NCI-H146 treated with DMSO at 0.1 percent for 48 hours (cell line): ENCODE results near the gene DGLUCY.
"Not testable (repeated sequence)": the region's sequence is repeated elsewhere in the genome, so short reads cannot be mapped to it uniquely, and the experiment has no call there.

Source experiments
- DNase-seq: peaks from one replicate; lab custom pipeline; 2025; ENCODE audit not compliant: unreplicated experiment; lab: John Stamatoyannopoulos, UW

Gene DGLUCY, protein sequence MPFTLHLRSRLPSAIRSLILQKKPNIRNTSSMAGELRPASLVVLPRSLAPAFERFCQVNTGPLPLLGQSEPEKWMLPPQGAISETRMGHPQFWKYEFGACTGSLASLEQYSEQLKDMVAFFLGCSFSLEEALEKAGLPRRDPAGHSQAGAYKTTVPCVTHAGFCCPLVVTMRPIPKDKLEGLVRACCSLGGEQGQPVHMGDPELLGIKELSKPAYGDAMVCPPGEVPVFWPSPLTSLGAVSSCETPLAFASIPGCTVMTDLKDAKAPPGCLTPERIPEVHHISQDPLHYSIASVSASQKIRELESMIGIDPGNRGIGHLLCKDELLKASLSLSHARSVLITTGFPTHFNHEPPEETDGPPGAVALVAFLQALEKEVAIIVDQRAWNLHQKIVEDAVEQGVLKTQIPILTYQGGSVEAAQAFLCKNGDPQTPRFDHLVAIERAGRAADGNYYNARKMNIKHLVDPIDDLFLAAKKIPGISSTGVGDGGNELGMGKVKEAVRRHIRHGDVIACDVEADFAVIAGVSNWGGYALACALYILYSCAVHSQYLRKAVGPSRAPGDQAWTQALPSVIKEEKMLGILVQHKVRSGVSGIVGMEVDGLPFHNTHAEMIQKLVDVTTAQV

DNA sequence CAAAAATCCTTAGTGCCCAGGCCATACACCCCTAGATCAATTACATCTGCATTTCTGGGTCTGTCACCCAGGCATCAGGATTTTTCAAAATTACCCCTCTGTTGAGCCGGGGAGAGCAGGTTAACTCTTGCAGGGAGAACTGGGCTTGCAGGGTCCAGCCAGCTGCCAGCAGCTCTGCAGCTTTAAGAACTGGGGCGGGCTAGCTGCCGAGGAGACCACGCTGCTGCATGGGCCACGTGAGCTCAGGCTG, at the start of gene DGLUCY:
DGLUCY (plus strand) TSS at position 245 of the 250 bp plus-strand sequence. CDS start 46,222 bp downstream, outside the sequence.
- DNase-seq: no peak

DNA sequence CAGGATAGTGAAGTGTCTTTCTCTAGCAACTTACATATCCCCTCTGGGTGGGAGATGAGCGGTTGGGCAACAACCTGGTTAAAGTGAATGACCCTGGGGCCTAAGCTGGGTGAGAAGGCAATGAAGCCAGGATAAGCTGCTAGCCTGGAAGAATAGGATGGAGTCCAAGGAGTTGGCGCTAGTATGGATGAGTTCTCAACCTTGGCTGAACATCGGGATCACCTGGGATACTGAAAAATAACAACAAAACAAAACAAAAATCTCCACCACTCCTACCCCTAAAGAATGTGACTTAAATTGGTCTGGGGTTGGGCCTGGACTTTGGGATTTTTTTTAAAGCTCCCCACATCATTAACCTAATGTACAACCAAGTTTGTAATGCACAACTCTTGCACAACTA, 48.6 kb upstream of the DGLUCY start:
- no peak for DNase-seq

DNA sequence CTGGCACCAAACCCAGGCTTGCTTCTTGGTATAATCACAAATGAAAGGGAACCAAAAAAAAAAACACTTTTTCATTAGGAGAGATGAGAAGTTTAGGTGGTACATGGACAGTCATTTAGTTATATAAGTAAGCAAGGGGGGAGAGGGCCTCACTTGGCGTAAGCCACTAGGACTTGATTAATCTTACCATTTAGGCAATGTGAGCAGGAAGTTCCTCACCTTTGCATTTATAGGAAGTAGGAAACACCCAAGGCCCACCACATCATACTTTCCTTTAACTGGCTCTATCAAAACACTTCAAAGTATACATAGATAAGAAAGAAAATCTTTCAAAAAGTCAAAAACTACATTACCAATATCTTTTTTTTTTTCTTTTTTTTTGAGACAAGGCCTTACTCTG, 46.7 kb upstream of the DGLUCY start:
- DNase-seq: no peak

DNA sequence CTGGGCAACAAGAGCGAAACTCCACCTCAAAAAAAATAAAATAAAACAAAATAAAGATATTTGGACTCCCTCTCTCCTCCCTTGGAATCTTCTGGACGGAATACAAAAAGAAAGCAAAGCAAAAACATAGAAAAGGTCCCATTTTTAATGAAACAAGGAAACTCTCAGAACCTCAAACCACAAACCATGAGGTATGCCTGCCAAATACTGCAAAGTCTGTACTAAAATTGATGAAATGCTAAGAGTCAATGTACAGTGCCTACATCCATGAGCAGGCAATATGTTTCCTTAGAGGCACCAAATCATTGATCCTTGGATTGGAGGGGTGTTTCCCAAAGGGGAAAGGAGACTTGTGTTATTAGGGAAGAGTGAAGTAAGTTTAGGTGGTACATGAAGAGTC, 45.2 kb upstream of the DGLUCY start:
- DNase-seq: no peak

DNA sequence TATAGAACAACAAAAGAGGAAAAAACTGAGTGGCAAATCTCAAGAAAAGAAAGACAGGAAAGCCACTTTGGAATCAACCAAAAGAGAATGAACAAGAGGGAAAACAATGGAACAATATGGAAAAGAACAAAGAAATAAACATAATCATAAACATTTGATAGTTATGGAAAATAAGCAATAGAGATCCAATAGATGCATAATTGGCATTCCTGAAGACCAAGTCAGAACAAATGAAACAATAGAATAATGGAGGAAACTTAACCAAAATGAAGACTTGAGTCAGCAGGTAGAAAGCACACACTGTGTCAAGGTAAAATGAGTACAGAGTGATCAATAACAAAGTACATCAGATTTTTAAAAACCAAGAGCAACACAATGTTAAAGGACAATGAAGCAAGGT, 43.3 kb upstream of the DGLUCY start:
- no peak for DNase-seq

DNA sequence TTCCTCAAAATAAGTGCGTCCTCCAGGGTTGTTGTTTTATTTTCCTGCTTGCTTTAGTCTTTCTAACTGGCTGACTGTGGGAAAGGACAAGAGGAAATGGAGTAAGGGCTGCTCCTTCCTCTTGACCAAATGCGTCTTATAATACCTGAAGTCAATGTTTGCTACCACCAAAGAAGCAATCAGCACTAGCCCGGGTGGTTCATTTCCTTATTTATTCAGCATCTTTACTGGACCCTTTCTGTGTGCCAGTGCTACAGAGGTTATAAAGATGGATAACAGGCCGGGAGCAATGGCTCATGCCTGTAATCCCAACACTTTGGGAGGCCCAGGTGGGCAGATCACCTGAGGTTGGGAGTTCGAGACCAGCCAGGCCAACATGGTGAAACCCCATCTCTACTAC, 38.3 kb upstream of the DGLUCY start:
- DNase-seq: no peak

DNA sequence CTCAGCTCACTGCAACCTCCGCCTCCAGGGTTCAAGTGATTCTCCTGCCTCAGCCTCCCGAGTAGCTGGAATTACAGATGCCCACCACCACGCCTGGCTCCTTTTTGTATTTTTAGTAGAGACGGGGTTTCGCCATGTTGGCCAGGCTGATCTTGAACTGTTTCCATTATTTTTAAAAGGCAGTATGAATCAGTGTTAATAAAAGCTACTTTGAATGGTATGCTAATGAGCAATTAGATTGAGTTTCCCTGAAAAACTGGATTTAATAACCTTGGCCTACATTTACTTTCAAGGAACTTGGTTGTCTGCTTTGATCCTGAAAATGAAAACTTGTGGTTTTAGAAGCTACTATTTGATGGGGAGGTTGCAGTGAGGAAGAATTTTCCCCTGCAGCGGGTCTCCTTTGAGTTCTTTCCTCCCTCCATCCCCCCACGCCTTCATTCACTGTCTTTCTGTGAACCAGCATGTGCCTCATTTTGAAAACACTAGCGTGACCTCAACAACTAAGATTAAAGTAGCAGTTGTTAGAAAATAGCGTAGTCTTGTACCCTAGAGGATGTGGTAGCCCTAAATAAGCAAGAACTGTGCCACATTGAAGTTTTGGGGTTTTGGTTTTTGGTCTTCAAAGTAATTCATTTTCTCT, 35.7 kb upstream of the DGLUCY start:
- no peak for DNase-seq

DNA sequence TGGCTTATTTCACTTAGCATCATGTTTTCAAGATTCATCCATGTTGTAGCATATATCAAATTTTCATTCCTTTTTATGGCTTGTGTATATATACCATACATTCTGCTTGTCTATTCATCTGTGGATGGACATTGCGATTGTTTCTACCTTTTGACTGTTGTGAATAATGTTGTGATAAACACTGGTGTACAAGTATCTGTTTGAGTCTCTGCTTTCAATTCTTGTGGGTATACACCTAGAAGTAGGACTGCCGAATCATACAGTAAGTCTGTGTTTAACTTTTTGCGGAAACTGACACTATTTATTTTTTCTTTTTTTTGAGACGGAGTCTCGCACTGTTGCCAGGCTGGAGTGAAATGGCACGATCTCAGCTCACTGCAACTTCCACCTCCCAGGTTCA, 33.8 kb upstream of the DGLUCY start:
- no peak for DNase-seq

DNA sequence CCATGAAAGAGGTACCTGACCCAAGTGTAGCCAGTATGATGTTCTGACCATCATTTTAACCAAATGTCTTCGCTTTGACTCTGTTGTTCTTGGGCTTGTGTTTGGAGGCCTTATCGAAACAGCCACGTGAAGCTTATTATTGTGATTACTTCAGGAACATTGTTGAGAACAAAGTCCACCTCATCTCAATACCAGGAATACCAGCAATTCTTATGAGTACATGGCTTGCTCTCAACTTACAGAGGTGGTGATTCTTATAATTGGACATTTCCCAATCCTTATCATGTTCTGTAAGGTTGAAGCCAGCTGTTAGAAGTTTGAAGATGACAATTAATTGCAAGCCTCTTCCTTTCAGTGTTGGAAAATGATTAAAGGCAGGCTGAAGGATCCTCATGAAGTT, 31.6 kb upstream of the DGLUCY start:
- DNase-seq: no peak

DNA sequence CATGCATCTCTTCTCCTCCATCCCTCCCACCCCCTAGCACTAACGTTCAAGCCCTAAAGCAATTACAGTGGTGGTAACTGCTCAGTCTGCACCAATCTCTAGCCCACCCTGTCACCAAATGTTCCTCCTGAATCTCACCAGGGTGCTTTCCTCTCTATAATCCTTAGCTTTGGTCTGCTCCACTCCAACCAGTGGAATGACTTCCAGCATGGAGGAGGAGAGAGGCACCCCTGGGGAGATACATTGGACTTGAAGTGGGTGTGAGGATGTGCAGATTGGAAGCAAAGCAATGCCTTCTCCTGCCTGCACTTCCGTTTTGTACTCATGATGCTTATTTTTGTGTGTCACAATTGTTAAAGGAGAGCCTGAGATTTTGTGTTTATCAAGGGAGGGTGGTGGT, 29.4 kb upstream of the DGLUCY start:
- DNase-seq: no peak

DNA sequence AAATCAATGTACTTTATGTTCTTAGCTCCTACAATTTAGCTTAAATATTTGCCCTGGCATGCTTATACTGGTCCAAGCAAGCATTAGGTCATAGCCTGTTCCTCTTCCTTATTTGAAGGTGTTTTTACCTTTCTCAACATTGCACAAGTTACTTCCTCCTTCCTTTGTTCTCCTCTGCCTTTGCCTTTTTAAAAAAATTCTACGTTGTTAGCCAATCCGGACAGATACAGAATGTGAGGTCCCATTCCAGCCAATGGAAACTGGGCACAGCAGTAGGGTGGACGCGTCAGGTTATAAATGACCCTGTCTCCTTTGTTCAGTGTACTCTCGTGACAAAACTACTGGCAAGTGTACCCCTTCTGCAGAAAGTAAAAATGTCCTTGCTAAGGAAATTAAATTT, 26.4 kb upstream of the DGLUCY start:
- not testable (repeated sequence) for DNase-seq

DNA sequence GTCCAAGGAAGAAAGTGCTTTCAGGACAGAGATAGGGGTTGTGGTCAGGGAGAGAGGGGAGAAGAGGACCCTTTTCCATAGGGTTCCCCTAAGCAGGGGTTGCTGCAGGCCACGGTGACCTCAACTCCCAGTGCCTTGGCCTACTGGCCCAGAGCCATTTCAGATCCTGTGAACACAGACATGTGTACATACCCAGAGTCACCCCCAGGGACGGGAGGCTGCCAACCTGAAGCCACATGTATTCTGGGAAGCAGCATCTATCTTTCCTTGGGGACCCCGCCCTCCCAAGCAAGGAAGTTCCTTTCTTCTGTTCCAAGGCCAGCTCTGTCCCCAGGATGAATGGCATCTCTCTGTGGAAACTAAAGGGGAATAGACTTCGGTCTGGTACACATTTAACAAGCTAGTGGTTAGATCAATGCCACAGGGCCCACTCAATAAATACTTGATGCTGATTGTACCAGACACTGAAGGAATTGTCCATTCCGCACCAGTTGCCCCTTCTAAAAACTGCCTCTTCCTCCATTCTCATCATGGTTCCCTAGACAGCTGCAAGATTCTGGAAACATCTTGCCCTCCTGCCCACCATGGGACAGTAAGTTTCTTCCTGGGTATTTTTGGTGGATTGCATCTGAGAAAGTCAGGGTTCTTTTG, 25.2 kb upstream of the DGLUCY start:
- no peak for DNase-seq

DNA sequence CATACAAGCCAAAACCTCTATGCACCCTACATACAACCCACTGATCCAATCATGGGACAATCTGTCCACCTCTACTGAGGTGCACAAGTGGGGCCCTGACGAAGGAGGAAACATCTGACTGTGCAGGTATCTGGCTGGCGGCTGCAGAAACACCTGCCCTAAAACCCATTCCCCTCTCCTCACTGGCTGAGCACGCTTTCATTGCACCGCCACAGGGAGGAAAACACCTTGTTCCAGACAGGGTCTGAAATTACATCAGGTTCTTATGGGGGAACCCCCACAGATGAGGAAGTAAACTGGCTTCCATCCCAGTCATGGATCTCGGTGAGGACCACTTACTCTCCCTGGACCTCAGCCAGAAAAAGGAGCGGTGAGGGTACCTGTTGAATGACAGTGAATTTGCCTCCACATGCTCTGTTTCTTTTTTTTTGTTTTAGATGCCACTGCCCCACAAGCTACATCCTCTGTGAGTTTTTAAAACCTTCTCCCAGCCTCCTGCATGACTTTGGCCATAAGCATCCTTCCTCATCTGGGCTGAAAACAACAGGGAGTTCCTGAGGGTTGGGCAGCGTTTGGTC, 23.8 kb upstream of the DGLUCY start:
- DNase-seq: no peak

DNA sequence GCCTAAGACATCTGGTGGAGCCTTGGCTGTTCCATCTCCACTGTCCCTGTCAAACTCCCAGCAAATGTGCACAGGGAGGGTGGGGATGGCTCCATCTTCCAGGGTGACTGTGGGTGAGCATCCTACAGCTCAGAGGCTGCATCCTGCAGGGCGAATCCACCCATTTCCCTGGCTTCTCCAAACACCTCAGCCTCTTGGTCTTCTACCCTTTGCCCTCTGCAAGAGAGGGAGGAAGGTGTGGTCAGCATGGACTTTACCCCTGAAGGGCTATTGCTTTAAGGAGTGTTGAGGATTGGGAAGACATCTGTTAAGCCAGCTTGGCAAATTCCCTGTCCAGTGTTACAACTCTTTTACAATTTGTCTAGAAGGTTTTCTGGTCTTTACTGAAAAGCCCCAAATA, 23.1 kb upstream of the DGLUCY start:
- no peak for DNase-seq

DNA sequence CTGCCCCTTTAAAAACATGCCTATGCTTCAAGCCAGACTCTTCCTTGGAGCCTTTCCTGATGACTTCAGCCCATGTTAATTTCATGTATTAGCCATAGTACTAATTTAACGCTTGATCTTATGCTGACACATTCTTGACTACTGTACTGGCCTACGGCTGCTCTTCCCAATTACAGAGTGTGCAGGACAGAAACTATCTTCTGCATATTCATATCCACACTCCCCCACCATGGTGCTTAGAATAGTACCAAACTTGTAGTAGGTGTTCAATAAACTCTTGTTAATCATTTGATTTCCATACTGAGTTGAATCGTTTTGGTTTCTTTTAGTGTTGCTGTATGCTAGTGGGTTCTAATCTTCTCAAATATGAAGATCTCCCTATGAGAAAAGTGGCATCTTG, 21.8 kb upstream of the DGLUCY start:
- DNase-seq: no peak

DNA sequence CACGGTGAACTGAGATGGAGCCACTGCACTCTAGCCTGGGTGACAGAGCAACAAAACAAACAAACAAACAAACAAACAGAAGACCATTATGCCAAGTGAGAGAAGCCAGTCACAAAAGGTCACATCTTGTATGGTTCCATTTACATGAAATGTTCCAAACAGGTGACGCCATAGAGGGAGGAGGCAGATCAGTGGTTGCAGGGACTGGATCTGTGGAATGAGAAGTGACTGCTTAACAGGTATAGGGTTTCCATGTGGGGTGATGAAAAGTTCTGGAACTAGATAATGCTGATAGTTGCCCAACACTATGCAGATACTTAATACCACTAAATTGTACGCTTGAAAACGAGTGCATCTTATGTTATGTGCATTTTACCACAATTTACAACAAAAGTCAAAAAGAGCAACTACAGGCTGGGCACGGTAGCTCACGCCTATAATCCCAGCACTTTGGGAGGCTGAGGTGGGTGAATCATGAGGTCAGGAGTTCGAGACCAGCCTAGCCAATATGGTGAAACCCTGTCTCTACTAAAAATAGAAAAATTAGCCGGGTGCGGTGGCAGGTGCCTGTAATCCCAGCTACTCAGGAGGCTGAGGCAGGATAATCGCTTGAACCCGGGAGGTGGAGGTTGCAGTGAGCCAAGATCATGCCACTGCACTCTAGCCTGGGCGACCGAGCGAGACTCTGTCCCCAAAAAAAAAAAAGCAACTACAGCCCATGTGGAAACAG, 20.0 kb upstream of the DGLUCY start:
- not testable (repeated sequence) for DNase-seq

DNA sequence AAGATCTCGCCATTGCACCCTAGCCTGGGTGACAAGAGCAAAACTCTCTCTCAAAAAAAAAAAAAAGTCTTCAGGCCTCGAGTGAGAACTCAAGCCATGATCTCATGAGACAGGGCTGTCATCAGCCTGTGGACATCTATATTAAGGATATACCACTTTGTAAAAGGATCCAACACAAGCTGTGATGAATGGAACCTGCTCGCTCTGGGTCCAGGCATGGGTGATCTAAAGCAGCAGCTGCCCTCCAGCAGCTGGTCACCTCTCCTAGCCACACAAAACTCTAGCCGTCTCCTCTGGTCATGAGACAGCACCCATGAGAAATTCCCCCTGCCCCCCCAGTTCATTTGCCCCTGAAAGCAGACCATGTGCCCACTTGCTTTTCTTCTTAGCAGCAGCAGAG, 19.1 kb upstream of the DGLUCY start:
- no peak for DNase-seq

DNA sequence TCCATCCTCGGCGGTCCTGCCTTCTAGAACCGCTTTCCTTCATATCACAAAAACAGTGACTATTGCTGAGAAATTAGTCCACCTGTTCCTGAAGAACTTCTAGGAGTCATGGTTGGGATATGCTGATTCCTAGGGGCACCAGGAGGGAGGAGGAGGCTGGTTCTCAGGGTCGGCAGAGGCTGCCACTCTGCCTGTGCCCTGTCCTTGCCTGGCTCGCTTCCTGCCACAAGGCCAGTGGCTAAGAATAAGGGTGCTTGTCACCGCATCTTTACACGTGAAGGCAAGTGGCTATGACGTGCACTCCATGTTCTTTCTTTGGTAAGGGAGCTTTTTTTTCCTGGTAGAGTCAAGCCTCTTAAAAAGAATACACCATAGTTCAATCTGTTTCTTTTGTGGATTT, 18.7 kb upstream of the DGLUCY start:
- DNase-seq: no peak

DNA sequence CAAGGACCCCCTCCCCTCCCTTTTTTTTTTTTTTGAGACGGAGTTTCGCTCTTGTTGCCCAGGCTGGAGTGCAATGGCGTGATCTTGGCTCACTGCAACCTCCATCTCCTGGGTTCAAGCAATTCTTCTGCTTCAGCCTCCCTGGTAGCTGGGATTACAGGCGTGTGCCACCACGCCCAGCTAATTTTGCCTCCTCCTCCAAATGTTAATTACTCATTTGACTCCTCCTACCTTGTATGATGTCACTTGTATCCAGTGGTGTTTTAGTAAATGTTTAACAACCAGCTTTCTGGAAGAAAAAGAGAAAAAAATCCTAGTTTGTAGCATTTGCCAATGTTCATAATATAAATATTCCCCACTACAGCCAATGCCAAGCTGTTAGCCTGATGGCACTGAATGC, 16.2 kb upstream of the DGLUCY start:
- DNase-seq: not testable (repeated sequence)

DNA sequence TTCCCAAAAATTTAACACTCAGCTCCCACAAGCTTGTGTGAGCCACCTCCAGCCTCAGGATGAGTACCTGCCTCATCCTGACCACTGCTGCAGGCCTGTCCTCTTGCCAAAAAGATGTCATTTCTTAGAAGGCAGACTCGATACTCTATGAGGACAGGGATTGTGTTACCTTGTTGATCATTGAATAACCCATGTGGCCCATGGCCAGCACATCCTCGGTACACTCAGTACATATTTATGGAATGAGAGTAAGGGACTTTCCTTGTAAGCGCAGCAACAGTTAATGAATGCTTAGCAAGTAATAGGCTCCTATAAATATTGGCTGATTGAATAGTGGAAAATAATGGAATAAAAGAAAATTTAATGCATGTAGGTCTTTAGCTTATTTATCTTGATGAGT, 15.3 kb upstream of the DGLUCY start:
- DNase-seq: no peak

DNA sequence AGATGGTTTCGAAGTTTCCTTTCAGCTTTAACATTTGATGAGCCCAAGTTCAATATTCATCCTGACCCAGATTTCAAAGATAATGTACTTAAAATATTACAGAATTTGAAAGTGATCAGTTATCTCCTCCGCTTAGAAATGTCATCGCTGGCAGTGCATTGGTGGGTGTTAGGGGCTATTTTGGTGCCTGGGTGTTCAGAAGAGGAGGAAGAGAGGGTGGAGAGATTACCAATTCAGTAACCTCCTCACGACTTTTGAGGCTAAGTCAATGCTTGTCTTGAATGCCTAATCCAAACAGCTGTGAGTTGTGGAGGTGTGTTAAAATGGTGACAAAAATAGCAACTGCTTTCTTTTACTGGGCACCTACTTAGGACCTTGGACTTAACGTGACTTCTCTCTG, 13.8 kb upstream of the DGLUCY start:
- DNase-seq: no peak
